GM21529 (cell line): ENCODE data around the gene H6PD.

ENCODE experiments used
- ATAC-seq: cut with Tn5 transposase; IDR thresholded peaks from one replicate; pipeline ENCODE4 v1.9.1; 2021; ENCODE audit not compliant: unreplicated experiment

Gene H6PD

DNA sequence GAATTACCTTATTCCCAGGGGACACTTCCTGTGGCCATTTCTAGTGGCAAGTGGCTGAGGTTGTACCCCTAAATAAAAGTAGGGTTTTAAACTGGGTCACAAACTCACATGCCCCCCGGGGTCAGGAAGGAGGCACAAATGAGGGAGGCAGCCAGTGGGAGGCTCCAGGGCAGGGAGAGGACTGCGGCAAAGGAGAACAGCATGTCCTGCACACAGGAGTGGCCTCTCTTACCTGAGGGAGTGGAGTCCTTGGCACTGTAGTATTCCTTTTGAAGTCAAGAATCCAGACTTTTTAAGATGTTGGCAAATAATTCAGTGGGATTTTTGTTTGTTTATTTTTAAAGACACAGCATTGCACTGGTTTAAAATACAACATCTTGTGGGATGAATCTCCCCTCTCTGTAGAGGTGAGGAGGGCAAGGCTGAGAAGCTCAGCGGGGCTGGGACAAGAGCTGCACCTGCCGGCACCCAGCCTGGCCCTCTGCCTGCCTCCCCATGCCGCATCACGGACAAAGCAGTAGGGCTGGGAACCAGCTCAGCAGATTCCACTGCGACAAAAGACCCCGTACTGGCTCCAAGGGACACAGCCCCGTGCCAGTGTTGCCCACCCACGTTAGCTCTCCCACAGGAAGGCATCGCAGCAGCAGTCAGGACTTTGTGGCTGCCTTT lies 80.3 kb downstream of the H6PD start:
- ATAC-seq, result no peak

DNA sequence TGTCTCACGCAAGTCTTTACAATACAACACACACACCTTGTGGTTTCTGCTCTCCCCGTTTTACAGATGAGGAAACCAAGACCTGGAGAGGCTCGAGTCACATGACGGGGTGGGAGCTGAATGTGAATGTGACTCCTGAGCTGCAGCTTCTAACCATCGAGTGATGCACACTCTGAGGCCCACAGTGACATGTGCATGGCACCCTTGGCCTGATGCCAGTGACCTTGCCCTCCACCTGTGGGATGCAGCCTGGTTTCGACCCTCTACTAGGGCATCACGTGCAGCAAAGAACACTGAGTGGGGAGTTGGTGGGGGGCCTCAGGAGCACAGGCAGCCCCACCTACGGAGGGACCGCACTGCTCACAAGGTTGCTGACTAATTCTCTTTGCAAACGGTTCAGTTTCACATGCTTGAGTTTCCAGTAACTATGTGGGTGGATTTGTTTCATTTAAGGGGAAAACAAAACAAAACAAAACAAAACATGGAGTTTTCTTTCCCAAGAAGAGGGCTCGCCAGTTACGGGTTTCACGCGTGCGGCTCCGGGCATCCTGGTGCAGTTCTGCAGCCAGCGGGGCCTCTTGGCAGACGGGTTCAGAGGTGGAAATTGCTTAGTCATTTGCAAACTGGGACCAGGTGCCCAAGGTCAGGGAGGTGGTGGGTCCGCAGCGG lies 81.0 kb downstream of the H6PD start:
- ATAC-seq, result no peak

DNA sequence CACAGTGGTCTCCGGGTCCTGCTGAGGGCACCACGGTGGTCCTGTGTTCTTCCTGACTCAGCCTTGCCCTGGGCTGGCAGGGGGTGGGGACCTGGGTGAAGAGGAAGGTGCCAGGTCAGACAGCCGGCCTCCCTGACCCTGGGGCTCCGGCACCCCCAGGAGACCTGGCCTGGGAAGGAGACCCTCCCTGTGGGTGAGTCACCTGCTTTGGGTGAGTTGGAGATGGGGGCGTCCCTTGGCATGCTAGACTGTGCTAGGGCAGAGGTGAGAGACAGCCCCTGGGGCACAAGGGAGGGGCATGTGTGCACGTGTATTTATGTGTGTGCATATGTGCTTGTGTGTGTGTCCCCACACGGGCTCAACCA lies 81.5 kb downstream of the H6PD start:
- no peak for ATAC-seq

DNA sequence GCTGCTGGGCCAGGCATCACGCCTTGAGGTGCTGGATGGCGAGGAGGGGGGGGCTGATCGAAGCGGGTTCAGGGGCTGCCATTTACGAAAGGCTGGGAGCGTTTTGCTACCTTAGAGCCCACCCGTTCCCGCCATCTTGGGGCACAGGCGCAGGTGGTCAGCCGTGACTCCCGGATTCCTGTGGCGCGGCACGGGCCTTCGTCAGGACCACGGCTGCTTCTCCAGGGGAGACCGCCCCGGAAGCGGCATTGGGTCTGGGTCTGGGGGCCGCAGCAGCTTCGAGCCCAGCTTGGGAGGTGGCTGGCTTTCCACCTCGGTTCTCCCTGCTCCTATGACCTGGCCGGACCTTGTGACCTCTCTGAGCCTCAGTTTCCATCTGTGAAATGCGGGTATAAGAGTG lies 81.9 kb downstream of the H6PD start:
- no peak for ATAC-seq

DNA sequence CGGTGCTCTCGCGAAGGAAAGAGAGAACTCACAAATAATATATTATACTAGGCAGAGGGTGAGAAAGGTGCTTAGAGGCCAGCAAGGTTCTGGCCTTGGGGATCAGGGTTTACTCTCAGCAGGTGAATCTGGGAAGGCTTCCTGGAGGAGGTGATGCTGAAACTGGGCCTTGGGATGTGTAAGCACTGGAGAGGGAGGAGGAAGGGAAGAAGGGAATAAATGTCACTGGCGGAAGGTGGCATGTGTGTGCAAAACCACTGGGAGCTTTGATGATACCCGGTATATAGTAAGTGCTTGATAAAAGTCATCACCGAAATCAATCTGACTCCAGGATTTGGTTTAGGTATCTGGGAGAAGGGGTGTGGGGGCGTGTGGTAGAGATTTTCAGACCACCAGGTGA lies 82.5 kb downstream of the H6PD start:
- no peak for ATAC-seq

DNA sequence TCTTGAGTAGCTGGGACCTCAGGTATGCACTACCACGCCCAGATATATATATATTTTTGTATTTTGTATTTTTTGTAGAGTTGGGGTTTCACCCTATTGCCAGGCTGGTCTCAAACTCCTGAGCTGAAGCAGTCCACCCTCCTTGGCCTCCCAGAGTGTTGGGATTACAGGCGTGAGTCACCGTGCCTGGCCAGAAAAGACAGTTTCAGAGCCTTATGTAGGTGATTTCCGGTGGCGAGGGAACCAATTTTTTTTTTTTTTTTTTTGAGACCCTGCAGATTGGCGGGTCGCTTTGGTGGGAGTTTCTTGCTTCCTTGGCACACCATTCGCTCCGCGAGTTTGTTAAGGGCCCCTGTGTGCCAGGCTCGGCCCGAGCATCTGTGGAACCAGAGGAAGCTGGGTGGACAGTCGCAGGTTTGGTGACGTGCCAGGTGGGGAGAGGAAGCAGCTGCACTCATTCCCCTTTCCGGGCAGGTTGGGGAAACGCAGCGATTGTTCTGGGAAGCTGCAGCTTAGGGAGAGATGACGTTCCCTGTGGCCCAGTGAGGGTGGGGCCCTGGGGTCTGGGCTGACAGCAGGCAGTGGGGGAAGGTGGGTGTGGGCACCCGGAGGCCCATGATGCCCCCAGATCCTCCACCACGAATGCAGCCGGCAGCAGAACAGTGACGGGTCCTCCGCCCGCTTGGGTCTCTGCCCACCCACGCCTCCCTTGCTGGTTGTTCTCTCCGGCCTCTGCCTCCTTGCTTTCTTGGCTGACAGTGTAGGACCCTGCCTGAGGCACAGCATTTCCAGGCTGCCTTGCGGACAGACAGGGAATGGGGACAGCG lies 83.2 kb downstream of the H6PD start:
- ATAC-seq, result no peak

DNA sequence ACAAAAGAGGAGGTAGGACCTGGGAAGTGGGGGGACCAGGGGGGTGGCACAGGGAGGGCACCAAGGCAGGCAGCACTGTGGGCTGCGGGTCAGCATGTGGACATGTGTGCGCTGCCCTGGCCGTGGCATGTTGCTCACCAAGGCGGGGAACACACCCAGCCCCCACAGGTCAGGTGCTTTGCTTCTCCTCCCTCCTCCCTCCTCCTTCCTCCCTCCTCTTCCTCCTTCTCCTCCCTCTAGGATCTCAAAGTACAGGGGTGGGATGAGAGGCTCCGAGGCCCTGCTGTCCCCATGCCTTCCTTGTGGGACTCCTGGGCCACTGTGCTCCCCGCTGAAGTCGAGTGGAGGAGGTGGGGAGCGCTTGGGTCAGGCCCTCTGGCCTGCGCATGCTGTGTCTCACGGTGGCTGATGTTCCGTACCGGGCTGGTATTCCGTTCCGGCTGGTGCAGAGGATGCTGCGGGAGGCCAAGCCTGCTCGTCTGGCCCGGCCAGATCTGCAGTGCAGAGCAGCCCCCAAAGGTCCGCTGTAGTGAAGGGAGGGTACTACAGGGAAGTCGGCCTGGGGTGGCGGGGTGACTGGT lies 84.7 kb downstream of the H6PD start:
- no peak for ATAC-seq

DNA sequence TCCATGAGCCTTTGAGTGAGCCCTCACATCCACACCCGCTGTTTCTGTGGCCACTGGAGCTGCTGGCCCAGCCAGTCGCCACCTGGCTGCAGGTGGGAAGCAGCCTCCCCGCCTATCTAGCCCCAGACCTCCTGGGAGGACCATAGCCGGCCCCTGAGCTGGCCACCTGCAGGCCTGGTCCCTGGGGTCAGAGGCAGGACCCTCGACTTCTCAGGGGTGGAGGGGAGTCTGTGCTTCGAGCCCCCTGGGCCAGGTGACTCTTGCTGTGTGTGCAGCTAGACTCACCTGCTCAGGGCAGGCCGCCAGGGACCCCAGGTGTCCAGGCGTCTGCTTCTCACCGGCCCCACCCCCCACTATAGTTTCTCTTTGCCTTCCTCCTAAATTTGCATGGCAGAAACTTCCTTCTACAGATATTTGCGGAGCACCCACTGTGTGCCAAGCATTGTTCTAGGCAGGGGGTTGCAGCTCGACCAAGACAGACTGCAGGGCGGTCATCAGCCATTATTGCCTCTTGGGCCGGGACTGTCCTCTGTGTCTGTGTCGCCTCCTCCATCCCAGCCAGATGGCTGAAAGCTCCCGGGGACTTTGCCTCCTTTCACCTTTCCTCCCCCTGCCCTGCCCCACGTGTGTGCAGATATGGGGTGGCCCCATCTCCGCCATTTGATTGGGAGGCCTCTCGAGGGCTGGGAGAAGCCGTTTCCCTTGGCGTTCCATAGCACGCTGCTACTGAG lies 85.4 kb downstream of the H6PD start:
- ATAC-seq, result no peak
